ENCODE results near the gene DKC1. TPM values are rescaled to one million over a fixed set of nuclear protein-coding genes. Genes with fewer than 3 reads are reported as not detected.

The DKC1 gene
- total RNA-seq, 1 experiment from 2014 or later: 123 TPM

- peak within 1 kb of the TSS; percentile 57 for H3K4me2 ChIP-seq (ENCODE audit: low read length)
- H3K36me3 ChIP-seq (ENCODE audit: control insufficient read depth in 1 of 2, insufficient read depth in 2 of 2, low read length in 2 of 2): no peaks in the 10 kb centered on the region
- ATAC-seq (peak; percentile 58), DNase-seq (ENCODE audit: low read depth, low spot score) (no peak)
- RAD21 ChIA-PET (ENCODE audit: low non-redundant PET in 1 of 2, low total read pairs in 2 of 2, uncharacterized antibody in 2 of 2, unreplicated experiment in 2 of 2): no interaction called here
- H3K9ac ChIP-seq (ENCODE audit: low read length): no peak within 1 kb of the TSS
- H3K27ac ChIP-seq (ENCODE audit: low read depth, low read length): no peak within 1 kb of the TSS
- intact Hi-C loops (cut with micrococcal nuclease): no loop called here
- no peak within 1 kb of the TSS for H2AFZ ChIP-seq (ENCODE audit: low read depth, low read length, poor library complexity, severe bottlenecking)
- H3K4me3 ChIP-seq (replicated peaks in 1 of 2; ENCODE audit: low read depth in 1 of 2, low read length in 2 of 2): peak within 1 kb of the TSS; percentile 27 to 46; a peak in 3 of 4 replicates
- TF ChIP-seq CEBPB (IDR thresholded peaks at IDR 0.05; ENCODE audit: low read depth) (no peak), MAX (IDR thresholded peaks at IDR 0.05) (no peak), ATF3 (IDR thresholded peaks at IDR 0.05) (no peak), CBX3 (IDR thresholded peaks at IDR 0.05; ENCODE audit: low read depth) (no peak), TCF7L2 (IDR thresholded peaks at IDR 0.05; ENCODE audit: borderline replicate concordance, extremely low read depth, insufficient read depth, insufficient read length) (no peak), REST (IDR thresholded peaks at IDR 0.05; ENCODE audit: low read depth) (no peak)
- H3K9me3 ChIP-seq (ENCODE audit: control insufficient read depth in 1 of 2, insufficient read depth in 1 of 2, low read depth in 1 of 2, low read length in 2 of 2): no peaks in the 10 kb centered on the region
- H3K4me1 ChIP-seq (ENCODE audit: control insufficient read depth in 1 of 2, insufficient read depth in 2 of 2, low read length in 2 of 2): peaks cover 0 to 3% of the 10 kb centered on the region in 2 experiments; a peak in 1 of 4 replicates
- H3K27me3 ChIP-seq (ENCODE audit: insufficient read depth, low read length): peaks cover 5% of the 10 kb centered on the region; the same call in 1 of the 2 replicates
- POLR2A ChIA-PET: no interaction called here
- no TSS peak for BruUV-seq (replicated peaks)
- H4K20me1 ChIP-seq (ENCODE audit: insufficient read depth): no peaks in the 10 kb centered on the region
- CTCF ChIA-PET: interaction anchor here (2.3 kb wide), 1 partner anchor 13 kb away, joined by 17 read pairs; the partner anchor contains the start of gene DKC1
- H3K9me2 ChIP-seq (ENCODE audit: insufficient read depth): no peaks in the 10 kb centered on the region
- H3K79me2 ChIP-seq (ENCODE audit: insufficient read depth, low read length): no peaks in the 10 kb centered on the region
Measured at GRCh38 chrX:154750301-154751202, 12.1 kb upstream of the DKC1 start, which contains the start of gene GAB3. Gene GAB3 (minus strand): TSS chrX:154751077. CDS start chrX:154751025, 52 bp downstream.

All from HCT116 (cell line).